GM19397 (cell line): ENCODE results near the gene FMO5.
A peak's percentile ranks its signal among the peaks of the same experiment; 100 is the strongest.

Source experiments
- ATAC-seq: cut with Tn5 transposase; IDR thresholded peaks from one replicate; pipeline ENCODE4 v1.9.1; 2021; ENCODE audit warnings: mild to moderate bottlenecking, moderate library complexity; ENCODE audit not compliant: unreplicated experiment

The FMO5 gene, protein sequence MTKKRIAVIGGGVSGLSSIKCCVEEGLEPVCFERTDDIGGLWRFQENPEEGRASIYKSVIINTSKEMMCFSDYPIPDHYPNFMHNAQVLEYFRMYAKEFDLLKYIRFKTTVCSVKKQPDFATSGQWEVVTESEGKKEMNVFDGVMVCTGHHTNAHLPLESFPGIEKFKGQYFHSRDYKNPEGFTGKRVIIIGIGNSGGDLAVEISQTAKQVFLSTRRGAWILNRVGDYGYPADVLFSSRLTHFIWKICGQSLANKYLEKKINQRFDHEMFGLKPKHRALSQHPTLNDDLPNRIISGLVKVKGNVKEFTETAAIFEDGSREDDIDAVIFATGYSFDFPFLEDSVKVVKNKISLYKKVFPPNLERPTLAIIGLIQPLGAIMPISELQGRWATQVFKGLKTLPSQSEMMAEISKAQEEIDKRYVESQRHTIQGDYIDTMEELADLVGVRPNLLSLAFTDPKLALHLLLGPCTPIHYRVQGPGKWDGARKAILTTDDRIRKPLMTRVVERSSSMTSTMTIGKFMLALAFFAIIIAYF

DNA sequence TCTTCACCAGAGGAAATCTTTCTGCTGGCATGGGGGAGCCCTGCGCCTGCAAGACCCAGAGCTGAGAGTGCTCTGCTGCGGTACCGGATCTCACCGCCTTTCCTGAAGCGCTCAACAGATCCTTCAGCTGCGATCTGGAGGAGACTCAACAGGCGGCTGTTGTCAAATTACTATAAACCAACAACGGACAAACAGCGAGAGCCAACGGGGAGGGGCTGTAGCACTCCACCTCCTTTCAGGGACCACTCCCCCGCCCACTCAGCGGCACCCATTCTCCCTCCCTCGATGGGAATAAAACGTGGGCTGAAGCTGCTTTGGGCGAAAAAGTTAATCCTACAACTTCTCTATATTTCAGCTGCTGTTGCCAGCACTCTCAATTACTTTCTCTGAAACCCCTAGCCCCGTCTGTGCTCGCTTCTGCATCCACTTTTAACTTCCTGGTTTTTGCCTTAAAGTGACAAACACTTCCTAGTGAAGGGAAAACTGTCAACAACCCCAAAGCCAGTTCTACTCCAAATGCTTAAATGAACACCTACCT lies at the start of gene FMO5:
Gene FMO5 (minus strand): TSS at position 147 of the 538 bp plus-strand sequence. CDS start 310 bp downstream, outside the sequence.
- ATAC-seq: peak; percentile 64

DNA sequence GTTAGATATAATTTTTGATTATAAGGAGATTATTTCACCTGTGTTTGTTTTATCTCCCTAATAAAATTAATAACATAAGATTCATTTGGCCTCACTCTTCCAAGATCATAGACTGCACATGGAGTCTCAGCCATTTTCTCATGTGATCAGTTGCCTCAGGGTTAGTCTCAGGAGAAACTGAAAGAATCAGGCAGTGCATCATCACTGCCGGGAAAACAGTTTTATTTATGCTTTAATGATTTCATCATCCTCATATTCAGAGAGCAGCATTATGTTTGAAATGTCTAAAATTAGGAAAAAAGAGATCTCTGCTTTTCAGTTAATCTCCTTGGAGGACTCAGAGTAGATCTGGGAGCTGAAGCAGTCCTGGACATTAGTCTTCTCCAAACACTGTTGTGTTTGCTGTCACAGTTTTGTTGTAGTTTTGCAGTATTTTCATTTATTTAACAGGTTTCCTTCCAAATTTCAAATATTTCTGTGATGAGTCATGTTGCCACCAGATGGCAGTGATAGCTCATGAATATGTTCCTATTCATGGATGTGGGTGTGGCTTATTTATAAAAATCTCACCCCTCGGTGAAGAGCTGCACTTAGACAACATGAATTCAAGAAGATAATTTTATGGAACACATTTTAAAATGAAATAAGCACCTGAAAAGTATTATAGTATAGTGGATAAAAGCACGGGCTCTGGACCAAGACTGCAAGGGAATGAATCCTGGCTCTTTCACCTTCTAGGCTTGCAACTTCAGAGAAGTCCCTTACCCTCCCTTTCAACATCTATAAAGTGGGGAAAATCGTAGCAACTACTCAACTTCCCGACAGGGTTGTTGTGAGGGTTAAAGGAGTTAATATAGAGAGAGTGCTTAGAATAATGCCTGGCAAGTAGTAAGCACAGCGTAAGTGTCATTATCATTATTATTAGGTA lies 48.5 kb upstream of the FMO5 start:
- no peak for ATAC-seq

DNA sequence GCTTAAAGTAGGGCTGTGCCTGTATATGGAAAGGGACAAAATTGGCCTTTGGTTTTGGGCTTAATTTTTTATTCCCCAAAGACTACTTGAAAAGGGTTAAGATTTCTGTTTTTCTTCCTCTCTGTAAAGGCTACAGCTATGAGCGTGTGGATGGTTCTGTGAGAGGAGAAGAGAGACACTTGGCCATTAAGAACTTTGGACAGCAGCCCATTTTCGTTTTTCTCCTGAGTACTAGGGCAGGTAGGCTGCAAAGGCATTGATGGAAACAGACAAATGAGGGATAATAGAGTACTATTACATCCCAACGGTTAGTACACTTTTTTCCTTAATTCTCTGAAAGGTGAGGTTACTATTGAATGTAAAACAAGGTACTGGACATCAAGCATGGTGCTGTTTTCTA lies 46.9 kb upstream of the FMO5 start:
- ATAC-seq: no peak

DNA sequence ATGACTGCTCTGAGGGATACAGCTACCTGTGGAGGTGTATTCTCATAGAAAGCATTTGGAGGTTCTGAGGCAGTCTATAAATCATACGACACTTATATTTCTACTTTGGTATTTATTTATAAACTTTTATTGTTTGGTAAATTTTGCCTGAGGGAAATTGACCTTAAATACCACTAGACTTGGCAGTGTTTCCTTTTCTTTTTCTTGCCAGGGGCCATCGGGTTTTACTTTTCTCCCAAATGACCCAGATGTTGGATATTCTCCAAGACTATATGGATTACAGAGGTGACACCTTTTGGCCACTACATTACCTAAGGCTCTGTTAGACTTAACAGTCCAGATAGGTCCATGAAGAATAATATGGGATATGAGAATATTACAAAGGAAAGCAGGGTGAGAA lies 45.6 kb upstream of the FMO5 start:
- no peak for ATAC-seq

DNA sequence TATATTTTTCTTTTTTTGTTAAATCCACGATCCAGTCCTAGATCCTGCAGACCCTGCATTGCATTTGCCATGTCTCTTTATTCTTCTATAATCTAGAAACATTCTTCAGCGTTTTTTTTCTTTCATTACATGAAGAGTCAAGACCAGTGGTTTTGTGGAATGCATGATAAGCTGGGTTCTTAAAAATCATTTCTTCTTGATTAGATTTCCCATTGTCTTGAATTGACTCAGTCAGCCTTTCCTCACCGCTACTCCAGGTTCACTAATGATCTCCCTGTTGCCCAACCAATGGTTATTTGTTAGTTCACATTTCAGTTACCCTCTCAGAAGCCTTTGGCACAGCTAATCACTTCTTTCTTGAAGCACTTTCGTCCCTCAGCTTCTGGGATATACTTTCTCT lies 42.6 kb upstream of the FMO5 start:
- no peak for ATAC-seq

DNA sequence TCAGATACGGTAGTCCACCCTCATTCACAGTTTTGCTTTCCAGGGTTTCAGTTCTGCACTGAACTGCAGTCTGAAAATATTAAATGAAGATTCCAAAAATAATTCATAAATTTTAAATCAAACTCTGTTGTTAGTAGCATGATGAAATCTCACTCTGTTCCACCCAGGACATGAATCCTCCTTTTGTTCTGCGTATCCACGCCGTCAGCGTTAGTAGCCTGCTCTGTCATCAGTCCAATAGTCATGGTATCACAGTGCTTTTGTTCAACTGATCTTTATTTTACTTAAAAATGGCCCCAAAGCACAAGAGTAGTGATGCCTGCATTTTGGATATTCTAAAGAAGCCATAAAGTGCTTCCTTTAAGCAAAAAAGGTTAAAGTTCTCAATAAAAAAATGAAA lies 41.2 kb upstream of the FMO5 start:
- no peak for ATAC-seq

DNA sequence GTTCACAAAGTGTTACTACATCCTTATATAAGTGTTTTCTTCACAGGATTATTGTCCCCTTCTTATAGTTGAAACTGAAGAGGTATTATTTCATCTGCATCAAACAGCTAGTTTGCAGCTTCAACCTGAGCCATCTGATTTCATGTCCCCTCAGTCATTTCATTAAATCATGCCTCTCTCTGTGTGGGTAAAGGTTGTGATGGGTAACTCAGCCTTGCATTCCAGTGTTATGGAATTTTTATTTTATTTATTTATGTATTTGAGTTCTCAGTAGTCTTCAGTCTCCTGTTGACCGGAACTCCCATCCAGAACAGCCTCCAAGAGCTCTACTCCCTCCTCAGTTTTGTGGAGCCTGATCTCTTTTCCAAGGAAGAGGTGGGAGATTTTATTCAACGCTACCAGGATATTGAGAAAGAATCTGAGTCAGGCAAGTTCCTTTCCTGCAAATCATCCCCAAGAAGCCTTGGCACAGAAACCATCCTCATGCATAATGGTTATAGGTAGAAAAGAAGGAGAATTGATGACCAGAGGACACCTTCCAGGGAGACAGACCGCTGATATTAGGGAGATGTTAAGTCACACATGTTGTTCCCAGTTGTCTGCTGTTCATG lies 39.1 kb upstream of the FMO5 start:
- no peak for ATAC-seq

DNA sequence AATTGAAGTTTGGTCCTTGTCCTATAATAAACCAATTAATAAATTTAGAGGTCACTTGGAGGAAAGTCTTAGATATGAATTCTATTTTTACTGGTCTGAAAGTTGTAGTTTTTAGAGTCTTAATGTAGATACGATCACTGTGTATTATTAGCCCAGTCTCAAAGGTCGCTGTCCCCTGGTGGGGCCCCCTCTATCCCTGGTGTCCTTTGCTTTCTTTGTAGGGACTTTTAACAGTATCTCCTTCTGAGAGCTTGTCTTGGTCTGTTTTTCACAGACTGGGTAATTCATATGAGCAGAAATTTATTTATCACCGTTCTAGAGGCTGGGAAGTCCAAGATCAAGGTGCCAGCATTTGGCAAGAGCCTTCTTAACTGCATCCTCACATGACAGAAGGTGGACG lies 35.8 kb upstream of the FMO5 start:
- no peak for ATAC-seq

DNA sequence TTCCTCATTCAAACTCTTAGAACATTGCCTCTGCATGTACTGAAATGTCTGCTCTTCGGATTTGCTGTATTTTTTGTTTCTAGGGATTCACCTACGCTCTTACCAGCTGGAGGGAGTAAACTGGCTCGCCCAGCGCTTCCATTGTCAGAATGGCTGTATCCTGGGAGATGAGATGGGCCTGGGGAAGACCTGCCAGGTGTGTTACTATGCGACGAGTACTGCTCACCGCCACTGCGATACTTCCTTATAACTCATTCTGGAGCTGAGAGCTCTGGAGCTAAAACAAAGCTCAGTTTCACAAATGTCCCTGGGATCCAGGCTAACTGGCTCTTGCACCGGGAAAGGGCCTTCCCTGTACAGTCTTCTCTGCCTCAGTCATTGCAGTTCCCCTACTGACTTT lies 27.4 kb upstream of the FMO5 start:
- no peak for ATAC-seq

DNA sequence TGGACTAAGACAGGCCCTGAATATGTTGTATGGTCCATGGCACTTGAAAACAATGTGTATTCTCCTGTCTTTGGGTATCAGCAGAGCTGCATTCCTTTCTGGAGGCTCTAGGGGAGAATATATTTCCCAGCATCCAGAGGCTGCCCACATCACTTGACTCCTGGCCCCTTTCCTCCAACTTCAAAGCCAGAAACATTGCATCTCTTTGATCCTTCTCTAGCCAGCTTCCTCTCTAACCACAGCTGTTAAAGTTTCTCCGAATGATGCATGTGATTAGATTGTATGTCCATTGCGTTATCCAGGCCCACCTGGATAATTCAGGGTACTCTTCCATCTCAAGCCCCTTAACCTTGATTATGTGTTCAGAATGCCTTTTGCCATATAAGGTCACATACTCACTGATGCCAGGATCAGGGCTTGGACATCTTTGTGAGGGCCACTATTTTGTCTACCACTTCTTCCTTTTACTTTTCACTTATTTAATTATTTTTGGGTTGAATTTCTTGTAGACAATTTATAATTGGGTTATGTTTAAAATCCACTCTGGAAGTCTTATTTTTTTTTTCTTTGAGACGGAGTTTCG lies 22.6 kb upstream of the FMO5 start:
- no peak for ATAC-seq

DNA sequence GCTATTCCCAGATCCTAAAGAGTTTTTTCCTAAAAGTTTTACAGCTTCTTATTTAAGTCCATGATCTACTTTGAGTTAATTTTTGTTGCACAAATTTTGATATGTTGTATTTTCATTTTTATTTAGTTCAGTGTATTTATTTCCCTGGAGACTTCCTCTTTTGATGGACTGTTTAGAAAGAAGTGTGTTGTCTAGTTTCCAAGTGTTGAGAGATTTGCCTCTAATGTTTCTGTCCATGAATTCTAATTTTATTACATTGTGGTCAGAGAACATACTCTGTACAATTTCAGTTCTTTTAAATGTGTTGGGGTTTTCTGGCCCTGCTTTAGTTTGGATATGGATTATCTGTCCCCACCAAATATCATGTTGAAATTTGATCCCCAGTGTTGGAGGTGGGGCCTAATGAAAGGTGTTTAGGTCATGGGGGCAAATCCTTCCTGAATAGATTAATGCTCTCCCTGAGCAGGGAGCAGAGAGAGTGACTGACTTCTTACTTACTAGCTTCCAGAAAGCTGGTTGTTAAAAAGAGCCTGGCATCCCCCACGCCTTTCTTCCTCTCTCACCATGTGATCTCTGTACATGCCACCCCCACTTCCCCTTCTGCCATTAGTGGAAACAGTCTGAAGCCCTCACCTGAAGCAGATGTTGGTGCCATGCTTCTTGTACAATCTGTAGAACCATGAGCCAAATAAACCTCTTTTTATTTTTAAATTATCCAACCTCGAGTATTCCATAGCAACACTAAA lies 21.9 kb upstream of the FMO5 start:
- ATAC-seq: no peak

DNA sequence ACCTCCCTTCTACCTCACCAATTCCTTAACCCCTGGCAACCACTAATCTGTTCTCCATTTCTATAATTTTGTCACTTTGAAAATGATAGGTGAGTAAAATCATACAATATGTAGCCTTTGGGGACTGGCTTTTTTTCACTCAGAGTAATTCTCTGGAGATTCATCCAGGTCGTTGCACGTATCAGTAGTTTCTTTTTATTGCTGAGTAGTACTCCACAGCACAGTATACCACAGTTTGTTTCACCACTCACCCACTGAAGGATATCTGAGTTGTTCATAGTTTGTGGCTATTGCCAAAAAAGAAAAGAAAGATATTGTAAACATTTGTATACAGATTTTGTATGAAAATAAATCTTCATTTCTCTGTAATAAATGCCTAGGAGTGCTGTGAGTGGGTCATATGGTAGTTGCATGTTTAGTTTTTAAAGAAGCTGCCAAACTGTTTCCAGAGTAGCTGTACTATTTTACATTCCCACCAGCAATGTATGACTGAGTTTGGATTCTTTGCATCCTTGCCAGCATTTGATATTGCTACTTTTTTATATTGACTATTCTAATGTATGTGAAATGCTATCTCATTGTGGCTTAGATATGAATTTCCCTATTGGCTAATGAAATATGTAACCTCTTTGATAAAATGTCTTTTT lies 21.0 kb upstream of the FMO5 start:
- ATAC-seq: no peak

DNA sequence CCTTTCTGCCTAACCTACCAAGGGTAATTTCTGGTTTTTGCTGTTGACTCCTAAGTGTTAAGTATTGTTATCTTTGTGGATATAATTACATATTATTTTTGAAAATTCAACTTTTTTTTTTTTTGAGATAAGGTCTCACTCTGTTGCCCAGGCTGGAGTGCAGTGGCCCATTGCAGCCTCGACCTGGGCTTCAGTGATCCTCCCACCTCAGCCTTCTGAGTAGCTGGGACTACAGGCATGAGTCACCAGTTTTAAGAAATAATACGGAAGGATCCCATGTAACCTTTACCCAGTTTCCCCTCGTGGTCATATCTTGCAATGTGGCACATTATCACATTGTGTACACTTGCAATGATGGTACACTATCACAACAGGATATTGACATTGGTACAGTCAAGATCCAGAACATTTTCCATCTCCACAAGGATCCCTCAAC lies 20.5 kb upstream of the FMO5 start:
- ATAC-seq: no peak

DNA sequence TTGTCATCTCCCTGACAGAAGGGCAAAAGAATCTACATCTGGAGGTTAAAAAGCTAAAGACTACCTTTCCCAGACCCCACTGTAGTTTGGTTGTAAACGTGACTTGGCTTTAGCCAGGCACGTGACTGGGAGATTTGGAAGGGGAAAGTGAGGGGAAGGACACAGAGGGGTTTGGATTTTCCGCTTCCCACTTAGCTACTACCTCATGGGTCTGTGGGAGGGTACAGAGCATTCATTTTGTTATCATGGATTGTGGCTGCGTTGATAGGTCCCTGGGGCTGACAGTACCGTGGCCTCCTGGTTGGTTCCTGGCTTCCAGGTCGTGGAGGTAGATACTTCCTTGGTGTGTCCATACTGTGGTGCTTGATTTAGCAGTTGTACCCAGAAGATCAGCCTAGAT lies 20.0 kb upstream of the FMO5 start:
- no peak for ATAC-seq

DNA sequence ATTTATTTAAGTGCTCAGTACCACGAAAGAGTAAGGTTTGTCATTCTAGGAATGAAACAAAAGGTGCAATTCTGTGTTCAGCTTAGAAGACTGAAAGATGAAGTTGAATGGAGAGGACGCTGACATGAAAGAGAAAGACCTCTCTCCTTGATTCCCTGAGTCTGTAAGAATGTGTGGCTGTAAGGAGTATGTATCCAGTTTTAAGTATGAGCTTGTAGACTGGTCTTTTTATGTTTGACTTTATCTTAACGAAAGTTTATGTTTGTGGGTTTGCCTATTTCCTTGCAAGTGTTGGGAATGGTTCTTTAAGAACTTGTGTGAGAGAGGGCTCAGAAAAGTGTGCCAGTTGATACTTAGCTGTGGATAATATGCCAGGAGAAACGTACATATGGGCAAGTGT lies 18.7 kb upstream of the FMO5 start:
- ATAC-seq: no peak

DNA sequence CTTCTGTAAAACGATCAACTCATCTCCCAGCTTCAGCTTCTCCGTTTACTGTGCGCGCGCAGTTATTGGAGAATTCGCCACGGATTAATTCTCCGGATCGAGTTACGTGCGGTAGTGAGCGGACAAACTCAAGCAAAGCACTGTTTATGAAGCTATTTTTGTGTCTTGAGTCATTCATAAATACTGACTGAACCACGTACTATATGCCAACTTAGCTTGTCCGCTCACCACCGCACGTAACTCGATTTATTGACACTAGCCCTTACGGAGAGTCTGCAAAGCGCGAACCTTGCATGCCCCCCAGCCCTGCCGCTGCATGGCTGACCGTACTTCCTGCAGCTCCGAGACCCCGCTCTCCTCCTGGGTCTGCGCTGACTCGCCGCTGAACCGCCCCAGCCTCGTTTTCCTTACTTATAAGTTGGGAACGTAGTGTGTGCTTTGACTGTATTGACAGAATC lies 18.1 kb upstream of the FMO5 start:
- ATAC-seq: peak; percentile 21

DNA sequence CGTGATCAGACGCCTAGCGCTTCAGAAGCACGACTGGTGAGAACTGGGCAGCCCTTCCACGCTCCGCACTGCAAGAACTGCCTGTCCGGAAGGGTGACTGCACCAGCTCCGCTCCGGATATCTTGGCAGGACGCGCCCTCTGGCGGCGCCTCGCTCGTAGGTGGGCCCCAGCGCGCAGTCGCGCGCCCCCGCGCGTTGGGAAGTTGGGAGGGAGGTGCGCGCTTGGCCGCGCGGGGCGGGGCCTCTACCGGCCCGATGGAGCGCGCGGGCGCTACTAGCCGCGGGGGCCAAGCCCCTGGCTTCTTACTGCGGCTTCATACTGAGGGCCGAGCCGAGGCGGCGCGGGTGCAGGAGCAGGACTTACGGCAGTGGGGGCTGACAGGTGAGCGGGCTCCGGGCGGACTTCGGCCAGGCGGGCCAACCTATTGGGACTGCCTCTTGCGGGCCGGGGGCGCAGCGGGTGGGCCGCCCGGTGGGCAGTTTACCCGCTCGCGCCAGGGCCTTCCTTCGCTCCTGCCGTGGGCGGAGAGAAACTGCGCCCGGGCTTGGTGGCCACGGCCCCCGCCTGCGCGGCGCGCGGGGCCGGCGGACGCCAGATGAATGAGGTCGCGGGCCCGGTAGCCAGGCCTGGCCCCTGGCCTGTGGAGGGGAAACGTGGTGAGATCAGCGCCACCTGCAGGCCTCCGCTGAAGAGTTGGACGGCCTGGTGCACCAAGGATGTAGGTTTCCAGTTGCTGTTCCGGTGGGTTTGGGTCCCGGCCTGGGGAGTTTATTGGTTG lies 17.5 kb upstream of the FMO5 start, which contains the start of gene CHD1L:
Gene CHD1L (plus strand): TSS at position 236 of the 779 bp plus-strand sequence. CDS start 20 bp downstream, at position 256.
- ATAC-seq: peak; percentile 91

DNA sequence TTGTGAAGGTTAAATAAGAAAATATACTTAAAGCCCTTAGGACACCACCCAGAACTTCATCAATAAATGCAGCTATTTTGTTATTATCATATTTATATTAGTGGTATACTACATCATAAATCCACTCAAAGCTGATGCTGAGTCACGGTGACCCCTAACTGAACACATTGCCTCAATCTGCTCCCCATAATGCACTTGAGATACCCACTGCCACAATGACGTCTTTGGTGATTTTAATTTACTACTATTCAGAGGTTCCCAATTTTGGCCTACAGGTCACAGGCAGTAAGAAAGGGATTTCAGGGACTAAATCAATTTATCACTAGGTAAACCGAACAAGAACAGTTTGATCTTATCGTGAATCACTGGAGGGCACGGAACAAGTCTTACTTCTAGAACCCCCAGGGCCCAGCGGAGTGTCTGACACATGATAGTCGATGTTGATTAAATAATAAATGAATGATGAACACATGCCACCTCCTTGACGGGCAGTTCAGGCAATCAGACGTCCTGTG lies 16.9 kb upstream of the FMO5 start:
- ATAC-seq: no peak
